Measurements from ENCODE around the gene COPE. TPM values are rescaled to one million over a fixed set of nuclear protein-coding genes. Genes with fewer than 3 reads are reported as not detected.

Gene COPE
- total and polyA plus RNA-seq, 2 of the 4 experiments (the other 2 are of a cell fraction), result 347 to 461 TPM

DNA sequence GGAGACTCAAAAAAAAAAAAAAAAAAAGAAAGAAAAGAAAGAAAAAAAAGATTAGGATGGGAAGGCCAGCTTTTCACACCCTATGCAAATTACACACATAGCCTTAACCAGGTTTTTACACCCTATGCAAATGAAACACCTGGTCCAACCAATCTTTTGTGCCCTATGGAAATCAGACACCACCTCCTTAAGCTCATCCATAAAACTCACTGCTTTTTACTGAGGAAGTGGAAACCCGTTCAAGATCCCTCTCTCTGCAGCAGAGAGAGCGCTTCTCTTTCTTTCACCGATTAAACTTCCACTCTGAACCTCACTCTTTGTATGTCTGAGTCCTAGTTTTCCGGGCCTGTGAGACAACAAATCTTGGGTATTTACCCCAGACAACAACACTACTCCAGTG is 47.1 kb upstream of the COPE start:
- WGBS, 2 experiments (ENCODE audit: extremely low coverage in 2 of 2, insufficient read length in 1 of 2), result 68% methylated on average over 4 of the region's 4 CpGs; no CpG with 5 or more reads in 1 of the 2 experiments
- Histone ChIP-seq H3K27ac (ENCODE audit: insufficient read depth, low read length) (no peak overlapping the region), H3K18ac (ENCODE audit: low read depth, low read length) (no peak overlapping the region), H3K79me1 (ENCODE audit: low read depth in 1 of 2, low read length in 2 of 2) (no peaks in the 10 kb centered on the region), H3K4me2 (ENCODE audit: low read depth, low read length) (no peak overlapping the region), H2BK120ac (ENCODE audit: low read depth, low read length) (no peak overlapping the region), H2BK5ac (ENCODE audit: low read depth, low read length, poor library complexity, severe bottlenecking) (no peak overlapping the region), H3K27me3 (ENCODE audit: control insufficient read depth, insufficient read depth, low read length) (peaks cover 9% of the 10 kb centered on the region; the same call in 1 of the 2 replicates), H2AK5ac (ENCODE audit: low read depth, low read length) (no peak overlapping the region), H3K9me3 (ENCODE audit: control insufficient read depth, insufficient read depth, low read length) (no peaks in the 10 kb centered on the region), H3K9ac (ENCODE audit: low read depth, low read length) (no peak overlapping the region), H2AK9ac (replicated peaks; ENCODE audit: low read depth, low read length, poor library complexity) (no peak overlapping the region), H4K8ac (ENCODE audit: low read depth in 2 of 2, low read length in 2 of 2) (no peak overlapping the region), H3K9me1 (ENCODE audit: insufficient read depth, low read length) (no peaks in the 10 kb centered on the region), H3K4me1 (ENCODE audit: control insufficient read depth, insufficient read depth, low read length) (peaks cover 6% of the 10 kb centered on the region), H4K20me1 (ENCODE audit: insufficient read depth, low read length) (no peaks in the 10 kb centered on the region), H2BK20ac (ENCODE audit: low read depth, low read length) (no peak overlapping the region), H3K23ac (ENCODE audit: low read depth, low read length) (no peak overlapping the region), H3K4me3 (ENCODE audit: insufficient read depth, low read depth, low read length) (no peak overlapping the region), H2AFZ (replicated peaks; ENCODE audit: low read length, poor library complexity) (no peak overlapping the region), H3K56ac (ENCODE audit: extremely low read depth, insufficient read depth, low read length) (no peak overlapping the region), H3K14ac (replicated peaks; ENCODE audit: low read depth, low read length) (no peak overlapping the region), H3K36me3 (ENCODE audit: control insufficient read depth, insufficient read depth, low read length) (no peaks in the 10 kb centered on the region), H3K4ac (ENCODE audit: low read depth, low read length) (no peak overlapping the region), H4K91ac (ENCODE audit: insufficient read depth, low read depth, low read length) (no peak overlapping the region), H4K5ac (ENCODE audit: low read depth, low read length) (no peak overlapping the region), H2BK15ac (ENCODE audit: low read depth, low read length) (no peak overlapping the region)
- no peak for ATAC-seq (ENCODE audit: low read depth)
- intact Hi-C loops (cut with micrococcal nuclease), result no loop called here
- POLR2A ChIA-PET (ENCODE audit: unreplicated experiment), result interaction anchor here (0.7 kb wide), 1 partner anchor 12 kb away, joined by 7 read pairs; no protein-coding TSS in a partner anchor
- no TSS peak for BruUV-seq (replicated peaks)
- CTCF ChIA-PET, result interaction anchor here (0.6 kb wide), 1 partner anchor 254 kb away, joined by 3 read pairs; no protein-coding TSS in a partner anchor
- no peak for DNase-seq
- in situ Hi-C loops (cut with MboI; ENCODE audit: low sequenced_read_pairs), result no loop called here
- dilution Hi-C loops (cut with HindIII; ENCODE audit: low sequenced_read_pairs, unreplicated experiment), result no loop called here
- TF ChIP-seq BHLHE40 (IDR thresholded peaks at IDR 0.05; ENCODE audit: low read depth, low read length), result no peak
- TF ChIP-seq MAZ (IDR thresholded peaks at IDR 0.05; ENCODE audit: borderline replicate concordance, low read depth, low read length), result no peak
- no peak for TF ChIP-seq NFE2L2 (IDR thresholded peaks at IDR 0.05; ENCODE audit: low read depth, low read length)
- no peak for TF ChIP-seq FOS (IDR thresholded peaks at IDR 0.05; ENCODE audit: low read depth, low read length)
- no peak for TF ChIP-seq RAD21 (IDR thresholded peaks at IDR 0.05; ENCODE audit: low read length)
- TF ChIP-seq POLR2A (IDR thresholded peaks at IDR 0.05; ENCODE audit: low read depth, low read length), result no peak
- TF ChIP-seq SMC3 (IDR thresholded peaks at IDR 0.05; ENCODE audit: low read depth, low read length), result no peak
- TF ChIP-seq, protein P1, sequence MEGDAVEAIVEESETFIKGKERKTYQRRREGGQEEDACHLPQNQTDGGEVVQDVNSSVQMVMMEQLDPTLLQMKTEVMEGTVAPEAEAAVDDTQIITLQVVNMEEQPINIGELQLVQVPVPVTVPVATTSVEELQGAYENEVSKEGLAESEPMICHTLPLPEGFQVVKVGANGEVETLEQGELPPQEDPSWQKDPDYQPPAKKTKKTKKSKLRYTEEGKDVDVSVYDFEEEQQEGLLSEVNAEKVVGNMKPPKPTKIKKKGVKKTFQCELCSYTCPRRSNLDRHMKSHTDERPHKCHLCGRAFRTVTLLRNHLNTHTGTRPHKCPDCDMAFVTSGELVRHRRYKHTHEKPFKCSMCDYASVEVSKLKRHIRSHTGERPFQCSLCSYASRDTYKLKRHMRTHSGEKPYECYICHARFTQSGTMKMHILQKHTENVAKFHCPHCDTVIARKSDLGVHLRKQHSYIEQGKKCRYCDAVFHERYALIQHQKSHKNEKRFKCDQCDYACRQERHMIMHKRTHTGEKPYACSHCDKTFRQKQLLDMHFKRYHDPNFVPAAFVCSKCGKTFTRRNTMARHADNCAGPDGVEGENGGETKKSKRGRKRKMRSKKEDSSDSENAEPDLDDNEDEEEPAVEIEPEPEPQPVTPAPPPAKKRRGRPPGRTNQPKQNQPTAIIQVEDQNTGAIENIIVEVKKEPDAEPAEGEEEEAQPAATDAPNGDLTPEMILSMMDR (conservative IDR thresholded peaks at IDR 0.05; ENCODE audit: low read depth, low read length), result no peak
- no peak for TF ChIP-seq RCOR1 (IDR thresholded peaks at IDR 0.05; ENCODE audit: insufficient replicate concordance, low read length)
- no peak for TF ChIP-seq CEBPB (IDR thresholded peaks at IDR 0.05; ENCODE audit: low read depth, low read length)
